HG03025 (cell line): ENCODE measurements around the gene FHAD1.

ENCODE experiments used
- ATAC-seq: cut with Tn5 transposase; IDR thresholded peaks from one replicate; pipeline ENCODE4 v1.9.1; 2021; ENCODE audit warnings: mild to moderate bottlenecking, moderate library complexity; ENCODE audit not compliant: unreplicated experiment, low FRiP score

The FHAD1 gene

GRCh38 chr1:15342408-15342967 lies 95.5 kb downstream of the FHAD1 start:
- ATAC-seq: no peak

- ATAC-seq: no peak
These were observed 96.1 kb downstream of the FHAD1 start for GRCh38 chr1:15343099-15343498.

GRCh38 chr1:15343729-15344128 lies 96.7 kb downstream of the FHAD1 start:
- ATAC-seq: no peak

GRCh38 chr1:15344380-15344779 lies 97.4 kb downstream of the FHAD1 start:
- ATAC-seq: no peak

GRCh38 chr1:15344800-15345704 lies 98.0 kb downstream of the FHAD1 start:
- ATAC-seq: no peak

GRCh38 chr1:15345705-15346345 lies 98.8 kb downstream of the FHAD1 start:
- no peak for ATAC-seq

- ATAC-seq: no peak
These were observed 99.5 kb downstream of the FHAD1 start for GRCh38 chr1:15346346-15347030.

- ATAC-seq: no peak
These were observed 100.2 kb downstream of the FHAD1 start for GRCh38 chr1:15347182-15347581.

GRCh38 chr1:15348648-15349047 lies 101.6 kb downstream of the FHAD1 start:
- ATAC-seq: no peak

GRCh38 chr1:15349133-15349532 lies 102.1 kb downstream of the FHAD1 start:
- ATAC-seq: no peak

GRCh38 chr1:15350151-15350550 lies 103.1 kb downstream of the FHAD1 start:
- ATAC-seq: no peak

GRCh38 chr1:15350551-15351200 lies 103.7 kb downstream of the FHAD1 start:
- ATAC-seq: no peak

- no peak for ATAC-seq
These were observed 104.3 kb downstream of the FHAD1 start for GRCh38 chr1:15351310-15351709.

- no peak for ATAC-seq
These were observed 105.3 kb downstream of the FHAD1 start for GRCh38 chr1:15352128-15352957.

GRCh38 chr1:15353839-15354579 lies 107.0 kb downstream of the FHAD1 start:
- ATAC-seq: no peak

GRCh38 chr1:15354580-15354965 lies 107.5 kb downstream of the FHAD1 start:
- ATAC-seq: no peak

- no peak for ATAC-seq
These were observed 109.1 kb downstream of the FHAD1 start for GRCh38 chr1:15355968-15356625.

- no peak for ATAC-seq
These were observed 110.7 kb downstream of the FHAD1 start for GRCh38 chr1:15357612-15358207.
